H1 (cell line): ENCODE data around the gene PDE9A. TPM values are rescaled to one million over a fixed set of nuclear protein-coding genes. Genes with fewer than 3 reads are reported as not detected.

Experiments
- CTCF ChIA-PET: fragments of 300-600 bp; sonication (Branson Sonifier 250); formaldehyde crosslinking; loops from one replicate; lab custom pipeline; 2021; ENCODE audit not compliant: partially characterized antibody; lab: Charles Lee
- POLR2A ChIA-PET: fragments of 300-600 bp; sonication (Branson Sonifier 250); formaldehyde crosslinking; loops from one replicate; lab custom pipeline; 2021; ENCODE audit warnings: inconsistent platforms; ENCODE audit not compliant: partially characterized antibody; lab: Charles Lee
- DNase-seq, 2 experiments: peaks; one replicate each; pipeline versions ENCODE4 v3.0.0 to v3.0.0-alpha.2; 2010 to 2022; ENCODE audit warnings: low spot score in 2 of 2, low read depth in 1 of 2, mixed read lengths in 1 of 2
- FAIRE-seq: peaks from 2 replicates; lab custom pipeline; 2011; peaks lifted over from hg19 to GRCh38; lab: Jason Lieb, UNC
- H2AFZ ChIP-seq: 2 replicates; pipeline ENCODE4 v1.8.1; 2012; ENCODE audit warnings: low read length, inconsistent platforms
- H2AK5ac ChIP-seq: 2 replicates; pipeline ENCODE4 v1.6.1; 2013; ENCODE audit warnings: low read depth, low read length
- H2BK120ac ChIP-seq: replicated peaks from 2 replicates; pipeline ENCODE3; 2013; ENCODE audit warnings: low read depth, low read length, inconsistent platforms
- H2BK12ac ChIP-seq: 2 replicates; pipeline ENCODE4 v1.6.1; 2013; ENCODE audit warnings: low read depth, low read length
- H2BK15ac ChIP-seq: 2 replicates; pipeline ENCODE4 v1.6.1; 2013; ENCODE audit warnings: low read length
- H2BK20ac ChIP-seq: 2 replicates; pipeline ENCODE4 v1.6.1; 2013; ENCODE audit warnings: low read length
- H2BK5ac ChIP-seq: 2 replicates; pipeline ENCODE4 v1.6.1; 2013; ENCODE audit warnings: low read depth, low read length
- H3K14ac ChIP-seq: 2 replicates; pipeline ENCODE4 v1.6.1; 2013; ENCODE audit warnings: inconsistent platforms; ENCODE audit not compliant: insufficient read length
- H3K18ac ChIP-seq: 2 replicates; pipeline ENCODE4 v1.6.1; 2013; ENCODE audit warnings: low read length; ENCODE audit errors: extremely low read depth
- H3K23ac ChIP-seq: 2 replicates; pipeline ENCODE4 v1.6.1; 2013; ENCODE audit warnings: inconsistent platforms; ENCODE audit not compliant: insufficient read length
- H3K23me2 ChIP-seq: 2 replicates; pipeline ENCODE4 v1.6.1; 2013; ENCODE audit warnings: low read depth, low read length
- H3K27ac ChIP-seq: 2 replicates; pipeline ENCODE4 v1.6.1; 2011; ENCODE audit warnings: low read depth, low read length, inconsistent platforms
- H3K27me3 ChIP-seq, 4 experiments: replicated peaks in 1 of 4; 1 replicate in 1 of 4; 2 replicates in 3 of 4; pipeline versions ENCODE4 v1.6.1 to v1.8.1; 2011 to 2013; ENCODE audit warnings: low read length in 3 of 4, mild to moderate bottlenecking in 3 of 4, inconsistent platforms in 2 of 4, mixed read lengths in 2 of 4, moderate library complexity in 1 of 4; ENCODE audit not compliant: control insufficient read depth in 3 of 4, insufficient read depth in 3 of 4; ENCODE audit errors: extremely low read depth in 1 of 4
- H3K36me3 ChIP-seq, 4 experiments: 2 replicates each; pipeline versions ENCODE4 v1.6.1 to v1.8.1; 2011 to 2013; ENCODE audit warnings: mild to moderate bottlenecking in 4 of 4, low read length in 3 of 4, moderate library complexity in 2 of 4, control low read depth in 1 of 4, inconsistent platforms in 1 of 4; ENCODE audit not compliant: insufficient read depth in 4 of 4, control insufficient read depth in 2 of 4
- H3K4ac ChIP-seq: replicated peaks from 2 replicates; pipeline ENCODE3; 2013; ENCODE audit warnings: low read length, low read depth, mixed read lengths, inconsistent platforms; ENCODE audit not compliant: insufficient read length
- H3K4me1 ChIP-seq, 4 experiments: replicated peaks in 1 of 4; 1 replicate in 1 of 4; 2 replicates in 3 of 4; pipeline versions ENCODE4 v1.6.1 to v1.8.1; 2011 to 2013; ENCODE audit warnings: low read length in 3 of 4, inconsistent platforms in 2 of 4, mixed read lengths in 1 of 4; ENCODE audit not compliant: insufficient read depth in 4 of 4, control insufficient read depth in 3 of 4
- H3K4me2 ChIP-seq, 2 experiments: 2 replicates each; pipeline versions ENCODE4 v1.6.1 to v1.8.1; 2011 to 2013; ENCODE audit warnings: low read depth in 2 of 2, low read length in 2 of 2, control low read depth in 1 of 2, inconsistent platforms in 1 of 2, mild to moderate bottlenecking in 1 of 2; ENCODE audit not compliant: insufficient read depth in 1 of 2
- H3K4me3 ChIP-seq, 4 experiments: fragments of 200-600, 300-600 bp in 1 of 4; sonication (generic), shearing (Covaris generic), sonication (Bioruptor Twin) in 1 of 4; 2 replicates each; pipeline versions ENCODE4 v1.5.1 to v1.8.1; 2011 to 2016; ENCODE audit warnings: low read length in 4 of 4, low read depth in 3 of 4, control low read depth in 2 of 4, inconsistent platforms in 2 of 4, mild to moderate bottlenecking in 2 of 4, mixed read lengths in 1 of 4, moderate library complexity in 1 of 4; ENCODE audit not compliant: insufficient read depth in 2 of 4; ENCODE audit errors: extremely low read depth in 1 of 4
- H3K56ac ChIP-seq: replicated peaks from 2 replicates; pipeline ENCODE3; 2013; ENCODE audit warnings: low read depth, mild to moderate bottlenecking, mixed read lengths, low read length, inconsistent platforms; ENCODE audit not compliant: insufficient read length
- H3K79me1 ChIP-seq: 2 replicates; pipeline ENCODE4 v1.6.1; 2013; ENCODE audit warnings: low read depth, low read length, control low read depth
- H3K79me2 ChIP-seq, 2 experiments: 2 replicates each; pipeline versions ENCODE4 v1.6.1 to v1.8.1; 2012 to 2013; ENCODE audit warnings: low read length in 2 of 2, mild to moderate bottlenecking in 2 of 2, inconsistent platforms in 1 of 2; ENCODE audit not compliant: insufficient read depth in 2 of 2, control insufficient read depth in 1 of 2
- H3K9ac ChIP-seq, 4 experiments: replicated peaks in 1 of 4; 1 replicate in 1 of 4; 2 replicates in 3 of 4; pipeline versions ENCODE4 v1.6.1 to v1.8.1; 2011 to 2013; ENCODE audit warnings: low read depth in 3 of 4, low read length in 3 of 4, control low read depth in 2 of 4, mild to moderate bottlenecking in 2 of 4, moderate library complexity in 2 of 4, inconsistent platforms in 1 of 4; ENCODE audit errors: extremely low read depth in 1 of 4
- H3K9me3 ChIP-seq, 2 experiments: 2 replicates each; pipeline versions ENCODE4 v1.6.1 to v1.8.1; 2012 to 2013; ENCODE audit warnings: mild to moderate bottlenecking in 2 of 2, moderate library complexity in 2 of 2, control low read depth in 1 of 2, inconsistent platforms in 1 of 2, low read depth in 1 of 2, low read length in 1 of 2, mixed read lengths in 1 of 2; ENCODE audit not compliant: insufficient read depth in 2 of 2
- H4K20me1 ChIP-seq, 2 experiments: replicated peaks in 1 of 2; 2 replicates each; pipeline versions ENCODE3 to v1.8.1; 2011 to 2013; ENCODE audit warnings: inconsistent platforms in 2 of 2, low read length in 2 of 2, mild to moderate bottlenecking in 1 of 2; ENCODE audit not compliant: insufficient read depth in 2 of 2, control insufficient read depth in 1 of 2
- H4K5ac ChIP-seq: 2 replicates; pipeline ENCODE4 v1.6.1; 2013; ENCODE audit warnings: low read length, low read depth, mixed read lengths, inconsistent platforms; ENCODE audit not compliant: insufficient read length
- H4K8ac ChIP-seq: 2 replicates; pipeline ENCODE4 v1.8.0; 2013; ENCODE audit warnings: mild to moderate bottlenecking, moderate library complexity, low read length, inconsistent platforms; ENCODE audit not compliant: insufficient read depth; ENCODE audit errors: extremely low read depth
- H4K91ac ChIP-seq: replicated peaks from 2 replicates; pipeline ENCODE3; 2013; ENCODE audit warnings: low read length, mixed read lengths, inconsistent platforms; ENCODE audit not compliant: insufficient read length
- CTBP2 ChIP-seq: IDR thresholded peaks from 2 replicates; pipeline ENCODE4 v1.7.0; 2011; ENCODE audit warnings: borderline replicate concordance, mild to moderate bottlenecking, moderate library complexity, mixed read lengths, low read length; ENCODE audit not compliant: insufficient read depth, insufficient read length
- HDAC6 ChIP-seq: IDR thresholded peaks from one replicate; pipeline ENCODE4 v1.7.1; 2012; ENCODE audit warnings: low read depth, mild to moderate bottlenecking, inconsistent platforms, low read length, moderate library complexity
- PHF8 ChIP-seq: fragments of 200-600 bp; sonication (generic); conservative IDR thresholded peaks from 2 replicates; pipeline ENCODE4 v1.7.1; 2012; ENCODE audit warnings: low read depth, mild to moderate bottlenecking, inconsistent platforms, low read length, moderate library complexity
- POU5F1 ChIP-seq: IDR thresholded peaks from 2 replicates; pipeline ENCODE4 v1.6.1; 2011; ENCODE audit warnings: low read depth, mild to moderate bottlenecking, low read length, moderate library complexity
- RAD21 ChIP-seq, 2 experiments: IDR thresholded peaks in 1 of 2; conservative IDR thresholded peaks in 1 of 2; 2 replicates each; pipeline ENCODE4 v1.6.1; 2011; ENCODE audit warnings: low read depth in 2 of 2, low read length in 2 of 2, improper control_type of control experiment in 1 of 2, inconsistent platforms in 1 of 2, mild to moderate bottlenecking in 1 of 2, moderate library complexity in 1 of 2
- WGBS, 2 experiments: shearing (Covaris generic) in 1 of 2; methylation state at CpG; one replicate each; pipeline versions ENCODE4 v1.1.6 to v1.1.7; 2013 to 2015; ENCODE audit warnings: low lambda C conversion rate in 2 of 2, mixed read lengths in 2 of 2, inconsistent platforms in 1 of 2, low coverage in 1 of 2, missing lambda C conversion rate in 1 of 2; ENCODE audit not compliant: insufficient replicate concordance in 2 of 2, insufficient coverage in 1 of 2, insufficient read length in 1 of 2; ENCODE audit errors: extremely low coverage in 1 of 2, missing lambda C conversion rate in 1 of 2; 5-methylcytosine and 5-hydroxymethylcytosine counted together
- polyA plus RNA-seq, 7 experiments: library from polyadenylated mRNA; depleted of rRNA in 3 of 7; stranded (reverse) in 5 of 7; unstranded in 2 of 7; fragments of >200 nt in 5 of 7; fragments of 200-250 nt in 2 of 7; gene quantifications; 1 replicate in 5 of 7; 2 replicates in 1 of 7; 4 replicates in 1 of 7; pipeline versions ENCODE4 v1.2.1 to v1.2.3, GENCODE V29; 2011 to 2013; ENCODE audit warnings: missing spikeins in 2 of 7, mixed read lengths in 2 of 7
- total RNA-seq: library from RNA; stranded (reverse); fragmentation: NEBNext Ultra II Directional; extraction: Animal tissue kit (Norgen Biotek cat#: 25700); gene quantifications from 2 replicates; pipeline ENCODE4 v1.2.1, GENCODE V29; 2021

The PDE9A gene
- total and polyA plus RNA-seq, 2 of the 8 experiments (the other 6 are each of a cell fraction or from before 2014, with no cell fraction given) = 39.2 to 45.9 TPM

DNA sequence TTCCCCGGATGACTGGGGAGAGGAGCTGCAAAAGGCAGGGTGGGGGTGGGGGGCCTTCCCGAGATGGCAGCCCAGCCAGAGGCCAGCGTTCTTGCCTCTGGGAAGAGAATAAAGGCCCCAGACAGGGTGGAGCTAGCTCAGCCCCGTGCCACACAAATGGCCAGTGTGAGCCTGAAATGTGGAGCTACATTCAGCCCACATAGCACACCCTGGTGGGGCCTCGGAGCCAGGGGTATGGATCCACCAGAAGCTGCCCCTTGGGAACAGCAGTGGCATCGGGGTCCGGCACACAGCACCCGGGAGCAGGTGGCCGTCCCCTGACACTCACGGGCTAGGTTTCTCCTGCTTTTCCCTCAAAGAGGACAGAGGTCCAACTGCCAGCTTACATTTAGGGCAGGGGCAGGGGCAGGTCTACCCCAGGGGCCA lies 93.9 kb downstream of the PDE9A start:
- FAIRE-seq = no peak
- Histone ChIP-seq H3K36me3 (peaks cover 0 to 4% (median 2%) of the 10 kb centered on the region in 4 experiments; a peak in 3 of 8 replicates), H4K5ac (no peak overlapping the region), H2BK20ac (no peak overlapping the region), H3K9me3 (no peaks in the 10 kb centered on the region), H2BK15ac (no peak overlapping the region), H3K56ac (no peak overlapping the region), H2AFZ (no peak overlapping the region)
- 90% methylated on average over 10 of the region's 10 CpGs; no CpG with 5 or more reads in 1 of the 2 experiments for WGBS, 2 experiments
- POLR2A ChIA-PET = interaction anchor here (0.6 to 1.5 kb wide), 4 partner anchors 9 to 889 kb away, joined by 3 to 6 read pairs (median 4); no protein-coding TSS in a partner anchor
- CTCF ChIA-PET = interaction anchor here (0.8 to 1.5 kb wide), 5 partner anchors 13 to 155 kb away, joined by 3 to 6 read pairs (median 3); no protein-coding TSS in a partner anchor
- TF ChIP-seq RAD21 (IDR thresholded peaks at IDR 0.05 in 1 of 2, conservative IDR thresholded peaks at IDR 0.05 in 1 of 2; ENCODE audit: low read depth in 2 of 2, low read length in 2 of 2) (peak in 1 of 2 experiments; percentile 18; a peak in 1 of 4 replicates), POU5F1 (no peak), CTBP2 (no peak), PHF8 (no peak), HDAC6 (no peak)
- TF ChIP-seq, all 59 proteins: peak for 1
- Histone ChIP-seq H2BK5ac (no peak overlapping the region), H4K91ac (no peak overlapping the region), H3K79me1 (no peaks in the 10 kb centered on the region; the same call in 1 of the 2 replicates), H2AK5ac (no peak overlapping the region), H4K8ac (no peak overlapping the region), H3K23me2 (no peaks in the 10 kb centered on the region), H3K14ac (no peak overlapping the region), H3K4me2 (no peak overlapping the region), H3K79me2 (no peaks in the 10 kb centered on the region), H2BK120ac (no peak overlapping the region), H3K23ac (no peak overlapping the region), H3K4me3 (no peak overlapping the region), H3K4ac (no peak overlapping the region), H4K20me1 (peaks cover 0 to 1% of the 10 kb centered on the region in 2 experiments), H3K9ac (no peak overlapping the region), H3K18ac (no peak overlapping the region), H3K27ac (no peak overlapping the region), H3K4me1 (peaks cover 0 to 4% (median 0%) of the 10 kb centered on the region in 4 experiments; a peak in 3 of 7 replicates), H2BK12ac (no peak overlapping the region), H3K27me3 (no peaks in the 10 kb centered on the region)
- DNase-seq = no peak
